ENCODE results near the gene KIF4A. TPM values are rescaled to one million over a fixed set of nuclear protein-coding genes. Genes with fewer than 3 reads are reported as not detected.

KIF4A gene
- total RNA-seq, 4 donors from 2014 or later: 0.39 to 1.8 (median 0.99) TPM

GRCh38 chrX:70426286-70427278 is 136.7 kb downstream of the KIF4A start:
- TF ChIP-seq, protein P1, sequence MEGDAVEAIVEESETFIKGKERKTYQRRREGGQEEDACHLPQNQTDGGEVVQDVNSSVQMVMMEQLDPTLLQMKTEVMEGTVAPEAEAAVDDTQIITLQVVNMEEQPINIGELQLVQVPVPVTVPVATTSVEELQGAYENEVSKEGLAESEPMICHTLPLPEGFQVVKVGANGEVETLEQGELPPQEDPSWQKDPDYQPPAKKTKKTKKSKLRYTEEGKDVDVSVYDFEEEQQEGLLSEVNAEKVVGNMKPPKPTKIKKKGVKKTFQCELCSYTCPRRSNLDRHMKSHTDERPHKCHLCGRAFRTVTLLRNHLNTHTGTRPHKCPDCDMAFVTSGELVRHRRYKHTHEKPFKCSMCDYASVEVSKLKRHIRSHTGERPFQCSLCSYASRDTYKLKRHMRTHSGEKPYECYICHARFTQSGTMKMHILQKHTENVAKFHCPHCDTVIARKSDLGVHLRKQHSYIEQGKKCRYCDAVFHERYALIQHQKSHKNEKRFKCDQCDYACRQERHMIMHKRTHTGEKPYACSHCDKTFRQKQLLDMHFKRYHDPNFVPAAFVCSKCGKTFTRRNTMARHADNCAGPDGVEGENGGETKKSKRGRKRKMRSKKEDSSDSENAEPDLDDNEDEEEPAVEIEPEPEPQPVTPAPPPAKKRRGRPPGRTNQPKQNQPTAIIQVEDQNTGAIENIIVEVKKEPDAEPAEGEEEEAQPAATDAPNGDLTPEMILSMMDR (IDR thresholded peaks at IDR 0.05): no peak
- no peak for TF ChIP-seq POLR2A (IDR thresholded peaks at IDR 0.05)
- DNase-seq (ENCODE audit: low spot score in 2 of 2): peak in 1 of 2 donors; percentile 77
- H3K4me3 ChIP-seq (ENCODE audit: low read depth, poor library complexity, severe bottlenecking): no peak overlapping the region
- 81 to 93% methylated on average over 10 to 15 of the region's 15 CpGs for WGBS, 2 donors
- intact Hi-C loops (cut with DNase I; ENCODE audit: low total_unique reads): no loop called here

GRCh38 chrX:70427365-70427764 is 137.5 kb downstream of the KIF4A start:
- WGBS, 2 donors: 67 to 68% methylated on average over 2 of the region's 2 CpGs
- H3K4me3 ChIP-seq (ENCODE audit: low read depth, poor library complexity, severe bottlenecking): no peak overlapping the region
- no peak for DNase-seq (ENCODE audit: low spot score in 2 of 2)
- intact Hi-C loops (cut with DNase I; ENCODE audit: low total_unique reads): no loop called here
- TF ChIP-seq POLR2A (IDR thresholded peaks at IDR 0.05): no peak
- TF ChIP-seq, protein P1 (IDR thresholded peaks at IDR 0.05): no peak

DNA sequence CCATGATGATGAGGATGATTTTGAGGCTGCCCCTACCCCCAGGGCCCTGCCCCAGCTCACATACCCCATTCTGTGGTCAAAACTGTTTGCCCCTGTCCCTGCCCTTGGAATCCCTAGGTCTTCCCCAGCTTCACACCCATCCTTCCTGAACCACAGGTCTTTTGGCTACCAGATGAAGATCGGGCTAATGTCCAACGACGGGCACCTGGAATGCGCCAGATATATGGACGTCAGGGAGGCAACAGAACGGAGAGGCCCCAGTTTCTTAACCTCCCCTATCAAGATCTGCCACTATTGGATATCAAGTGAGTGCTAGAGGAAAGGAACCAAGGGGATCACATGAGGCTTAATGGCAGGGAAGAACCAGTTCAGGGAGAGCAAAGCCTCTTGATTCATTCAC is 139.9 kb downstream of the KIF4A start:
- no peak for DNase-seq (ENCODE audit: low spot score in 2 of 2)
- no peak overlapping the region for H3K4me3 ChIP-seq (ENCODE audit: low read depth, poor library complexity, severe bottlenecking)
- WGBS, 2 donors: 77 to 87% methylated on average over 6 of the region's 6 CpGs
- intact Hi-C loops (cut with DNase I; ENCODE audit: low total_unique reads): no loop called here
- no peak for TF ChIP-seq POLR2A (IDR thresholded peaks at IDR 0.05)
- TF ChIP-seq, protein P1 (IDR thresholded peaks at IDR 0.05): no peak

- no peak overlapping the region for H3K4me3 ChIP-seq (ENCODE audit: low read depth, poor library complexity, severe bottlenecking)
- intact Hi-C loops (cut with DNase I; ENCODE audit: low total_unique reads): loop anchor here (1.0 kb wide), 1 partner anchor 18 kb away; no protein-coding TSS in a partner anchor
- TF ChIP-seq POLR2A (IDR thresholded peaks at IDR 0.05): no peak
- TF ChIP-seq, protein P1 (IDR thresholded peaks at IDR 0.05): no peak
- DNase-seq (ENCODE audit: low spot score in 2 of 2): peak in 1 of 2 donors; percentile 54
- WGBS, 2 donors: 32 to 53% methylated on average over 15 of the region's 15 CpGs
Measured at GRCh38 chrX:70432936-70433847, 143.3 kb downstream of the KIF4A start.

DNA sequence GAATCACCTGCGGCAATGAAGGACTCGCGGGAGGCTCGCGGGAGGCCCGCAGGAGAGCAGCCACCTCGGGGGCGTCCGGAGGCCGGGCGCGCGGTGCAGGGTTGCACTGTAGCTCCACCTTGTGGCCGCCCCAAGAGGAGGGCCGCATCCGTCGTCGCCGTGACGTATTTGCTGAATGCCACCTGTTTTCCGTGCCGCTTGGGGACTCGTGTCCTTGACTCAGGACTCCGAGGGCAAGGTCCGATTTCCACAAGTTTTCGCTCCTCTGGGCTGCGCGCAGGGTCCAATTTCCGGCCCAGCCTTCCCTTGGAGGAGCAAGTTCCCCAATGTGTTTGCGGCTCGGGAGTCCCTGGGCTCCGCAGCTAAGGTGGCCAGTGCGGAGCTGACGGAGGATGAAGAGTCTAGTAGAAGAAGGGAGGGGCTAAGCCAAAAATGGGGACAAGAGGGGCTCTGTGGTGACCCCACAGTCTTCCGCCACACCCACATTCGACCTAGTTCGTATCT is 144.0 kb downstream of the KIF4A start:
- TF ChIP-seq, protein P1 (IDR thresholded peaks at IDR 0.05): no peak
- no peak for TF ChIP-seq POLR2A (IDR thresholded peaks at IDR 0.05)
- 7 to 32% methylated on average over 3 to 37 of the region's 37 CpGs for WGBS, 2 donors
- intact Hi-C loops (cut with DNase I; ENCODE audit: low total_unique reads): no loop called here
- H3K4me3 ChIP-seq (ENCODE audit: low read depth, poor library complexity, severe bottlenecking): peak overlapping the region; percentile 32
- peak in 1 of 2 donors; percentile 94 for DNase-seq (ENCODE audit: low spot score in 2 of 2)
